Breast epithelium (tissue), 3 donors: Measurements from ENCODE around the gene PRRT1.

Source experiments
- POLR2A ChIP-seq: fragments of 450-650 bp; IDR thresholded peaks from one replicate; pipeline ENCODE4 v1.6.1; 2016; ENCODE audit warnings: antibody characterized with exemption, mild to moderate bottlenecking, moderate library complexity
- POLR2AphosphoS5 ChIP-seq, 3 donors: sonication (generic); formaldehyde crosslinking; IDR thresholded peaks; one replicate each; pipeline ENCODE4 v1.6.1; 2017; ENCODE audit warnings: antibody characterized with exemption in 3 of 3
- TF ChIP-seq, protein P1 (sequence below), 3 donors: fragments of 450-650 bp; IDR thresholded peaks; one replicate each; pipeline ENCODE4 v1.5.1; 2016 to 2017; ENCODE audit warnings: antibody characterized with exemption in 3 of 3, mild to moderate bottlenecking in 3 of 3, moderate library complexity in 3 of 3

DNA sequence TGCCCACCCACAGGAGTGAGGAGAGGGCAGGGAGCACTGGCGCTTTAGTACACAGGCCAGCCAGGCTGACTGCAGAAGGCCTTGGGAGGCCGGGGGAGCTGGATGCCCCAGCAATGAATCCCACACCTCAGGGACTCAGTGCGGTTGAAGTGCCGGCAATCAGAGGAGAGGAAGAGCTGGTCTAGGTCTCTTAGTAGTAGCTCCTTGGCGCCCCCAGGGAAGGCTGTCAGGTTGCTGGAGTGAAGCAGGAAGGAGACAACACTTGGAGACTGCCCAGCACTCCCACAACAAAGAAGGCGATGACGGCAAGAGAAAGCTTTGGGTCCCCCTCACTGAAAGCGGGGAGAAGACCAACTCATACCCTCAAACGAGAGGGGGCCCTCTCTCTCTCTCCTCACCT lies 34.3 kb downstream of the PRRT1 start:
- TF ChIP-seq, protein P1, sequence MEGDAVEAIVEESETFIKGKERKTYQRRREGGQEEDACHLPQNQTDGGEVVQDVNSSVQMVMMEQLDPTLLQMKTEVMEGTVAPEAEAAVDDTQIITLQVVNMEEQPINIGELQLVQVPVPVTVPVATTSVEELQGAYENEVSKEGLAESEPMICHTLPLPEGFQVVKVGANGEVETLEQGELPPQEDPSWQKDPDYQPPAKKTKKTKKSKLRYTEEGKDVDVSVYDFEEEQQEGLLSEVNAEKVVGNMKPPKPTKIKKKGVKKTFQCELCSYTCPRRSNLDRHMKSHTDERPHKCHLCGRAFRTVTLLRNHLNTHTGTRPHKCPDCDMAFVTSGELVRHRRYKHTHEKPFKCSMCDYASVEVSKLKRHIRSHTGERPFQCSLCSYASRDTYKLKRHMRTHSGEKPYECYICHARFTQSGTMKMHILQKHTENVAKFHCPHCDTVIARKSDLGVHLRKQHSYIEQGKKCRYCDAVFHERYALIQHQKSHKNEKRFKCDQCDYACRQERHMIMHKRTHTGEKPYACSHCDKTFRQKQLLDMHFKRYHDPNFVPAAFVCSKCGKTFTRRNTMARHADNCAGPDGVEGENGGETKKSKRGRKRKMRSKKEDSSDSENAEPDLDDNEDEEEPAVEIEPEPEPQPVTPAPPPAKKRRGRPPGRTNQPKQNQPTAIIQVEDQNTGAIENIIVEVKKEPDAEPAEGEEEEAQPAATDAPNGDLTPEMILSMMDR (IDR thresholded peaks at IDR 0.05), result no peak
- TF ChIP-seq POLR2A, result no peak
- TF ChIP-seq POLR2AphosphoS5 (IDR thresholded peaks at IDR 0.05), result no peak
